Fibroblast of skin of left biceps (primary cell): Measurements from ENCODE around the gene SERPINA4.
"Not testable (repeated sequence)": the region's sequence is repeated elsewhere in the genome, so short reads cannot be mapped to it uniquely, and the experiment has no call there.

Experiments
- DNase-seq, 2 experiments: peaks; one replicate each; pipeline ENCODE4 v3.0.0-alpha.2; 2013; ENCODE audit warnings: low read depth in 2 of 2

Gene SERPINA4

DNA sequence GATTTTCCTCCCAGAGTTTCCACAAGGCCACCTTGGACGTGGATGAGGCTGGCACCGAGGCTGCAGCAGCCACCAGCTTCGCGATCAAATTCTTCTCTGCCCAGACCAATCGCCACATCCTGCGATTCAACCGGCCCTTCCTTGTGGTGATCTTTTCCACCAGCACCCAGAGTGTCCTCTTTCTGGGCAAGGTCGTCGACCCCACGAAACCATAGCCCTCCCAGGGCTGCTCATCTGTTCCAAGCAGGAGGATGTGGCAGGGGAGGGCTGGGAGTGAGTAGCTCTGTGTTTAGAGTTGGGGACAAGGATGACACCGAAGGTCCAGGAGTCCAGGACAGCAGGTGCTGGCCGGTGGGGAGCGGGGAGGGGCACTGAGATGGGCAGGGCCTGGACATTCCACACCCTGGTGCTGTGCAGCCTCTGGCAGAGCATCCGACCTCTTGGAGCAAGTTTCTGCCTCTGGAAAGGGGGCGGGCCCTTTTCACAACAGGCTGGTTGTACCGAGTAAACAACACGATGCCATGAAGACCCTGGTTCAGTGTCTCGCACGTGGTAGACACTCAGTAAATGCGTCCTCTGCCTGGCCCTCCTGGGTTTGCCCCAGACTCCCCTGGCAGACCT lies 8.2 kb downstream of the SERPINA4 start:
- no peak for DNase-seq

DNA sequence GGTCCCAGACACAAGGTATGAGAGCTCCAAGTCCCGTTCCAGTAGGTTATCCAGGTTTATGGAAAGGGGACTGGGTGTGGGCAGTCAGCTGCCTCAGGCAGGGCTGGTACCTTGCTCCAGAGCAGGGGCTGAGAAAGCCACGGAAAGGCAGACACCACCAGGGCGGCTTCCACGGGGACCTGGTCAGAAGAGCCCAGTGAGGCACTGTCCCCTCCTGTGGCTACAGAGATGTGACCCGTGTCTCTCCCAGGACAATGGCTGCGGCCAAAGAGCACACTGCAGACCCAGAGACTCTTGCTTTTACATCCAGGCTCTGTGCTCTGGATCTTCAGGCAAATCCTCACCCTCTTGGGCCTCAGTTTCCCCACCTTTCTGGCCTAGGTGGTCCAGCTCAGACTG lies 8.8 kb downstream of the SERPINA4 start:
- no peak for DNase-seq

DNA sequence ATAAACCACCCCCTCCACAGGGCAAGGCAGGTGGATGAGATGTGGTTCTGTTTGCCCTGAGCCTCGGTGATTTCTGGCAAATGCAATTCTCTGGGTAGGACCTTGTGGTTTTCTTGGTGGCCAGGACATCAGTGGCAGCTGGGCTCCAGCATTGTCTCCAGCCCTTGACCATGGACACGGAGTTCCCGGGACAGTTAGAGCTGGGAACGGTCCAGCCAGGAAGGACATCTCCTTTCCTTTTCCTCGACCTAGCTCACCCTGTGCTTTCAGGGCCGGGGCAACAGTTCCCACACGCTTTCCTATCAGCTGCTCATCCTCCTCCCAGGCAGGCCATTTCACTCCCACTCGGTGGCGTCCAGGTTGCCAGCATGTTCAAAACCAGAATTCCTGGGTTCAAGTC lies 9.2 kb downstream of the SERPINA4 start:
- no peak for DNase-seq

DNA sequence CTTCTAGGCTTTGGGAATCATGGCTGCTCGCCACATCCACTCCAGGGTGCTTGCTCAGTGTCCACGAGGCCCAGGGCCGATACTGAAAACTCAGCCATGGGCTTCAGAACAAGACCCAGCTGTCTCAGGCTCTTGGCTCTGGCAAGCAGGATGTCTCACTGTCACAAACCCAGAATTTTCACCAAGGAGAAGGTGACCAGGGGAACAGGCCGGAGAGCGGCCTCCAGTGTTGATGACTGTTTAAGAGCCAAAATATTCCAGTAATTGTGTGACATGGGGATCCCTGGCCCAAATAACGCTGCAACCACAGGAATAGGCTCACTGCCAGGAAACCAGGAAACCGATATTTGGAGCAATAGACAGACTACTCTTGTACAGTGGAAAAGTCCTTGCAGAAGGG lies 10.2 kb downstream of the SERPINA4 start:
- no peak for DNase-seq

DNA sequence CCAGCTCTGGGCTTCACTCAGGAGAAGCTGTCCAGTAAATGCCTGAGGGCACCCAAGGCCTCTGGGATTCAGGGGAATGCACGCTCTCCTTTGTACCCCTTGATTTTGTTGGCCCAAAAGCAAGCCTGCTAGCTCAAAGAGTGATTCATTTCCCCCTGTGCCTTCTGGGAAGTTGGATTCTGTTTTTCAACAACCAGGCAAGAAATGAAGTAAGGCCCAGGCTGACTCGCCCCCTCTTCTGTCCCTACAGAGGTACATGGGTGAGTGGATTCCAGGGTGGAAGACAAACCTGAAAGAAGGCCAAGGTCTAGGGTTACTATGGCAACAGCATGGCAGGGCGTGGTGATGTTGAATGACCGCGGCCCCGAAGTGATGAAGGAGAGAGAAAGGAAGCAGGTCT lies 10.7 kb downstream of the SERPINA4 start:
- no peak for DNase-seq

DNA sequence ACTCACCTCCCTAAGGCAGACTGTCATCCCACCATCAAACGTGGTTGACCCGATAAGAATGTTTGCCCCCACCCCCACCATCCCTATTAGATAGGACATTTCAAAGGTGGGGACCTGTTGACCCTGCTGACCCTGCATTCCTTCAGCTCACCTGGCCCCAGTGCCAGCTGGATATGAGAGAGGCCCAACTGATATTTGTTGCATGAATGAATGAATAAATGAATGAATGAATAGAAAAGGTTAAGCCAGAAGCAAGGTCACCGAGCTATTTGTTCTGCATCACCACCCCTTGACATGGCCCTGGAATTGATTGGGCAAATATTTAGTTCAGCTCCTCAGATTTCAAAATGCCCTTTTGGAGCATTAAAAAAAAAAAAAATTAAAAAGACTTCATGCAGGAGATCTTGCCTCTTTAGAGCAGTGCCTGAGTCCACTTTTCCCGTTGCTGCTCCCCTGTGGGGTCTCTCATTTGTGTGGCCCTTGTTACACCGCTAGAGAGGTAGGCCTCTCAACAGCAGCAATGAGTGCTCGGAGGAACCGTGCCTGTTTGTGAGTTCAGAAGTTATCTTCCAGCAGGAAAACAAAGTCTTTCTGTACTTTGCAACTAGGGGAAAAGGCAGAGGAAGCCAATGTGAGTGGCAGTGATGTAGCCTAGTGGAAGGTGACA lies 11.5 kb downstream of the SERPINA4 start:
- no peak for DNase-seq

DNA sequence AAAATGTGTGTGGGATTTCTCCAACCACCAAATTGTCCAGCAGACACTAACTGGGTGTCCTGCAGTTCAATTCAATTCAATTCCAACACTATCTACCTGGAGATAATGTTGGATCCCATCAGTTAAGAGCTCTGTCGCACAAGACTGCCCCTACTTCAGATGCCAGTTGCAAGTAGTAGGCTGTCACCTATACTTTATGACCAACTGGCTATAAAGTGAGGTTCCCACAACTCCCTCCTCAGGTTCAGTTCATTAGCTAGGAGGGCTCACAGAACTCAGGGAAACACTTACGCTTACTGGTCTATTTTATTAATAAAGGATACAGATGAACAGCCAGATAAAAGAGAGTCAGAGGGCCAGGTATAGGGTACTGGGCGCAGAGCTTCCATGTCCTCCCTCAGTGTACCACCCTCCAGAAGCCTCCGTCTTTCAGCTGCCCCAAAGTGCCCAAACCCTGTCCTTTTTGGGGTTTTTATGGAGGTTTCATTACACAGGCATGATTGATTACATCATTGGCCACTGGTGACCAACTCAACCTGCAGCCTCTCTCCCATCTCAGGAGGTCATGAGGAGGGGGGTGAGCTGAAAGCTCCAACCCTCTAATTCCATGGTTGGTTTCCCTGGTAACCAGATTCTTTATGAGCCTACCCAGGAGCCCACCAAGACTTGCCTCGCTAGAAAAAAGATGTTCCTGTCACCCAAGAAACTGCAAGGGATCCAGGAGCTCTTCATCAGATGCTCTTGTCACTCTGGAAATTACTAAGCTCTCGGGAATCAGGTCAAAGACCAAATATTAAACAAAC lies 12.4 kb downstream of the SERPINA4 start:
- DNase-seq = no peak

DNA sequence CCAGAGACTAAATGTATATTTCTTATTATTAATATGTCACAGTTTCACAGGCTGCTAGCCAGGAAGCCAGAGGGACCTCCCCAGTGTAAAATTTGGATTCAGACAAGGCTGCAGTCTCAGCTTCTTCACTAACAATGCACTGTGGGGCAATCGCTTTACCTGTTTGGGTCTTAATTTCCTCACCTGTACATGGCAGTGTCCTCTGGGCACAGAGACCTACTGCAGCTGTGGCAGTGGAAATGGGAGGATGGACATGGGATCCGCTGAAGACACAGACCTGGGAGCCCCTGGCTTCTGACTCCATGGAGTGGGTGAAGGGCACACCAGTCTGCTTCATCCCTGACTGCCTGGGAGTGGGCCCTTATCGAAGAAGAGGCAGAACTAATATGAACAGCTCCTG lies 13.1 kb downstream of the SERPINA4 start:
- no peak for DNase-seq

DNA sequence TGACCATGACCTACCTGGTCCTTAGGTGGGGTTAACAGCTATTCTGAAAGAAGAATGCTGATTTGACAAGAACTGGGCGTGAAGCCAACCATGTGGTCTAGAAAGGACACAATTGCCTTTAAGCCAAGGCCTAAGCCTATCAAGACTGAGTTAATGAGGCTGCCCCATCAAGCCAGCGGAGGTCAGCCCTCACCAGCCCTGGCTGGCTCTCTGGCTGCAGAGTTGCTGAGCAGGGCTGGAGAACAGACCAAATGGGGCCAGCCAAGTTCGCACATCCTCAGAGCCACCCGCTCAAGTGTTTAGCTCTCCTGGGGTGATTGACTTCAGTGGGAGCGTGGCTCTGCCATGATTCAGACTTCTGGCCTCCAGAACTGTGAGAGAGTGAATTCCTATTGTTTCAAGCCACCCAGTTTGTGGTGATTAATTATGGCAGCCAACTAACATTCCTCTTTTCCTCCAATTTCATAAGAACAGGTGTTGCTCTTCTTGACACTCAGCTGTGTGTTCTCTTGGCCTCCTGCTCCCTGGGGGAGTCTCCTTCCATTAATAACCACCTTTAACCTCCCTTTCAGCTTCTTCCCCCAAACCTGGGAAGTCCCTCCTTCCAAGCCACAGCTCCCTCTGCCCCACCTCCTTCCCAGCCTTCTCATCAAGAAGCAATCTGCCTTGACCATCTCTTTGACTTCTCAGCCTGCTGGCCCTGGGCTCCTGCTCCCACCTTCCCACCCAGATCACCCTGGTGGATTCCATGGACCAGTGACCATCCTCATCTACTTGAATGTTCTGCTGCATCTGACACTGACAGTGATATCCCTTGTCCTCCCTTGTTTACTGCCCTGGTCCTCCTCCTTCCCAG lies 14.7 kb downstream of the SERPINA4 start:
- DNase-seq = no peak

DNA sequence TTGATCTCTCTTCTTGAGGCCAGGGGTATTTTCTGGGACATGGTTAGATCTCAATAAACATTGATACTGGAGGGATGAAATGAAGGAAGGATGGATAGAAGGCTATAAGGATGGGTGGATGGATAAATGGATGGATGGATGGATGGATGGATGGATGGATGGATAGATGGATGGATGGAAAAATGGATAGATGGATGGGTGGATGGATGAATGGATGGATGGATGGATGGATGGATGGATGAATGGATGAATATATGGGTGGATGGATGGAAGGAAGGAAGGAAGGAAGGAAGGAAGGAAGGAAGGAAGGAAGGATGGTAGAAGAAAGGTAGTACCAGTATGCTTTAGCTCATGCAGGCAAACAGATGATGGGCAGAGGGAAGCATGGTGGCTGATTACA lies 16.2 kb downstream of the SERPINA4 start:
- not testable (repeated sequence) for DNase-seq

DNA sequence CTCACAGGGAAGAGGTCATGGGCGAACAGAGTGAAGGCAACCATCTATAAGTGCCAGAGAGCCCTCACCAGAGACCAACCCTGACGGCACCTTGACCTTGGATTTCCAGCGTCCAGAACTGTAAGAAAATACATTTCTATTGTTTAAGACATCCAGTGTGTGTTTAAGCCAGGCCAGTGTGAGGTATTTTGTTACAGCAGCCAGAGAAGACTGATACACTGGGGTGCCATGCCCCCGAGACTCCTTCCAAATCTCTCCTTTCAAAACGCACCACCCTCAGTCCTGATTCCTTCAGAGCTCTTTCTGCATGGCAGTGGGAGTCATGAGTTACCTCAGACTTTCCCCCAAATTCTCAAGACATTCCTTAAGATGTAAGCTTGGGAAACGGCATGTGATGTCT lies 17.5 kb downstream of the SERPINA4 start:
- DNase-seq = no peak

DNA sequence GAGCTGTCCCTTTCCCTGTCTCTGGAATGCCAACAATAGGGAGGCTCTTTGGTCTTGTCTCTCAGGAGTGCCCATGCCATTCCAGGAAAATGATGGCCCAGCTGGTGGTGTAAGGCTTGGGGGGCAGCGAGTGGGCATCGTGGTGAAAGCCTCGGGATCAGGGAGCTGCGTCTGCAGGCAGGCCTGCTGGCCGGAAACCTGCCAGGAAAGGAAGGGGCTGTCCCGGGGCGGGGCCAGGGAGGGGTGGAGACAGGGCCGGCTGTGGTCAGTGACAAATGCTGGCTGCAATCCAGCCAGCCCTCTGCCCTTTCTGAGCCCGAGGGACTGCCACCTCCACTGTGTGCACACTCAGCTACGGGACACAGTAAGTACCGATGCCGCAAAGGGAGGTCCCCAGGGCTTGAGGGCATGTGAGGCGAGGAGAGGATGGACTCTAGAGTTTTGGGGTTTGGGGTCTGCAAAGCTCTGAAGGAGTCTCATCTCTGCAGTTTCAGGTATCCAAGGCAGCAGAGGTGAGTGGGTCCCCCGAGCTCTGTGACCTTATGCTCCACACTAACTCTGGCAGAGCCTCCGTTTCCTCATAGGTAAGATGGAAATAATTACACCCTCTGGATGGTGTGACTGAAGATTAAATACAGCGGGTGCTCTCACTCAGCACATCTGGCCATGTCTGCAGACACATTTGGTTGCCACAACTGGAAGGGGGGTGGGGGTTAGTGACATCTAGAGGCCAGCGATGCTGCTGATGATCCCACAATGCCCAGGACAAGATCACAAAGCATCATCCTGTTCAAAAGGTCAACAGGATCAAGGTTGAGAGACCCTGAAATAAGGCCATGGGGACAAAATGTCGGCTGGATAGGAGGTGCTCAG lies 20.1 kb downstream of the SERPINA4 start, which contains the start of gene SERPINA5:
SERPINA5 (plus strand) TSS at position 300 of the 873 bp plus-strand sequence. CDS start 5,937 bp downstream, outside the sequence.
- DNase-seq = no peak

DNA sequence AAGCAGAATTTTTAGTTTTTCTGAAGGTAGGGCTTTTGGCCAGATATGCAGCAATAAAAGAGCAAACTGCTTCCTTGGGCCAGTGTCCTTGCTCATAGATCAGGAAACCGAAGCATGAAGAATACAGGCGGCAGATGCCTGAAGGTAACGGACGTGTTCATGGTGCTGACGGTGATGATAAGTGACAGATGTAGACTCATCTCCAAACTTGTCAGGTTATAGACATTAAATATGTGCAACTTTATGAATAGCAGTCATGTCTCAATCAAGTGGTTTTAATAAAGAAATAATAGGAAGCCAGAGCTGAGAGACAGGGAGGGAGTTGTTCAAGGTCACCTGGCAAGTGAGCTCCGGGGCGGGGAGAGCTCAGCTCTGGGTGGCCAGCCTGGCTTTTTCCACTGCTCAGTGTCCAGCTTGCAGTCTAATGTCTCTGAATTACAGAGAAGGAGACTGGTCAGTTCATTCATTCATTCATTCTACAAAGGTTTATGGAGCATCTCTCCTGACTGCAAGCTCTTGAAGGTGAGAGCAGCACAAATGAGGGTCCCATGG lies 21.0 kb downstream of the SERPINA4 start:
- DNase-seq = no peak

DNA sequence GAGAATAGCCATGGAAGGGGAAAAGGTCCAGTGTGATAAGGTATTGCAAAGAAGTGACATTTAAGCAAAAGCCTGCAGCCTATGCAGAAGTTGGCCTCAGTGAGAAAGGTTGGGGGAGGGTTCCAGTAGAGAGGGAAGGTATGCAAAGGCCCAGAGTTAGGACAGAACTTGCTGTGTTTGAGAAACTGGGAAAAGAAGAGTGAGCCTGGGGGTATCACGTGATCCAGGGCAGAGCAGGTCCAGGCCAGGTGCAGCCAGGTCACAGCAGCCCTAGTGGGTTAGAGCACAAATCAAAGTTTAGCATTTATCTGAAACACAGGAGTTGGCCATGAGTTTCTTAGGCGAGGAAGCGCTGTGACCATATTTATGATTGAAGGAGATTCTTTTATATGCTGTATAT lies 21.6 kb downstream of the SERPINA4 start:
- DNase-seq = no peak

DNA sequence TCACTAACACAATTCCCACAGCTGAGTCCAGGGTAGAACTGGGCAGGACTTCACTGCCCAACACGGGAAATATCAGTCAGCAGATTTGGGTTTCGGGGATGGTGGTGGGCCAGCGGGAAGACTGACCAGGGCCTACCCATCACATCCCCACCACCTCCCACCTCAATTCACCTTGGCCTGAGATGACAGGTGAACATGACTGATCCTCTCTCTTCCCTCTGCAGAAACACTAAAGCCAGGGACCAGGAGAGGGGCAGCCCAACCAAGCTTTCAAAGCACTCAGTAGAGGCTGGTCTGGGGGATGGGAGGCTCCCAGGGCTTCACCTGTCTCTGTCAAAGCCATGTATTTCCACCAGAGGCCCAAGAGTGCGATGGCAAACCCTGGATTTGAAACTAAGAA lies 22.3 kb downstream of the SERPINA4 start:
- no peak for DNase-seq

DNA sequence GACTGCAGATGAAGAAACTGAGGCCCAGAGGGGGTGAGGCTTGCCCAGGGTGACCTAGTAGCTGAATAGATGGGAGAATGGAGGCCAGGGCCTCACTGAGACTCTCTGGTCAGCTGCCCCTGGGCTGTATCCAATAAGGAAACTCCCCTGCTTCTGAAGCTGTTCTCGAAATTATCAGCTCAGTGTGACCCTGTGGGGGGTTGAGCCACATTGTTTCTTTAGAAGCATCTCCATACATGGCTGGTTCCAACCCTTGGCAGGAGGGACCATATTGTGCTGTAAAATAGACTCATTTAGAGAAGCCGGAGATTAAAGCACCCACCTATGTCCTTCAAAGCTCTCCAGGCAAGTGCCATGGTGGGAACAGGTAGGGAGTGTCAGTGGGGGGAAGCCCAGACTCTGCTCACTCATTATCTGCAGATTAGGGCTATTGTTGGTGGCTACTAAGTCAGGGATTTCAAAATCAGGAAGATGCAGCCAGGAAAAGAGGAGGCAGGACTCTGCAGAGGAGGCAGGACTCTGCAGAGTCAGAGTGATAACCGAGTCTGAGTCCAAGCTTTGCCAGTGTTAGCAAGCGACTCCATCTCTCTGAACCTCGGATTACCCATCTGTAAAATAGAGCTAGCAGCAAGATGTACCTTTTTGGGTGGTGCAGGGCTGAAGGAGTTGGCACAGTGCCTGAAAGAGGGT lies 23.5 kb downstream of the SERPINA4 start:
- no peak for DNase-seq

DNA sequence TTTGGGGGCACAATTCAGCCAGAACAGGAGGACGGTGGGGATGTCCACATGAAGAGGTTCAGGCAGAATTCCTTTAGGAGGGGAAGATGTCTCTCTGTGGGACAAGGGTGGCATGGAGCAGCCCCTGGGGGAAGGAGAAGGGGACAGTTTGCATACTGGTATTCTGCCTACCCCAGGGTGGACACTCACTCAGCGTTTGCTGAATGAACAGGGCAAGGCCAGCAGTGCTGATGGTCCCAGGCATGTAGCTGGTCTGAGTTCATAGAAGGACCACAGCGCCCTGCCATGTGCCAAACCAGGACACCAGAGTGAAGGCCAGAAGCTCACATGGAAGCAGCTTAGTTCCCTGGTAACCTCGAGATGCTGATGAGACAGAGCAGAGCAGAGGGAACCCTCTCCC lies 25.4 kb downstream of the SERPINA4 start:
- no peak for DNase-seq

DNA sequence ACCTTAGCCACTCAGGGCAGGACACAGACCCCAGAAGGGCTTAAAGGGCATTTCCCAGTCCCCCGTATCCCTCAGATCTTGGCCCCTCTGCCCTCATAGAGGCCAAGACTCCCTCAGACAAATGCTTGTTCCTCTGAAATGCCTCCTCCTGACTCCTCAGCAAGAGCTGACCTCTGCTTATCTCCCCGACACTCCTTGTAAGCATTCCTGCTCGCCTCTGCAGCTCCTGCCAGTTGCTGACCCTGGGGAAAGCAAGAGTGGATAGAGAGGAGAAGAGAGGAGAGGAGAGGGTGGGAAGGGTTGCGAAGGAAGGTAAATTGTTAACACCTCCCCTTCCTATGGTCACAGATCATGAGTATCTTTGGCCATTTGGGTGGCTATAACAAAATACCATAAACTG lies 27.1 kb downstream of the SERPINA4 start:
- no peak for DNase-seq

DNA sequence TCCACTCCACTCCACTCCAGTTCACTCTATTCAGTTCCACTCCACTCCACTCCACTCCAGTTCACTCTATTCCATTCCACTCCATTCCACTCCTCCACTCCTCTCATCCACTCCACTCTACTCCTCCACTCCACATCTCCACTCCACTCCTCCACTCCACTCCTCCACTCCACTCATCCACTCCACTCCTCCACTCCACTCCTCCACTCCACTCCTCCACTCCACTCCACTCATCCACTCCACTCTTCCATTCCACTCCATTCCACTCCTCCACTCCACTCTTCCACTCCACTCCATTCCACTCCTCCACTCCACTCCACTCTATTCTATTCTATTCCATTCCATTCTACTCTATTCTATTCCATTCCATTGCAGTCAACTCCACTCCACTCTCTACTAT lies 29.8 kb downstream of the SERPINA4 start:
- DNase-seq = no peak

DNA sequence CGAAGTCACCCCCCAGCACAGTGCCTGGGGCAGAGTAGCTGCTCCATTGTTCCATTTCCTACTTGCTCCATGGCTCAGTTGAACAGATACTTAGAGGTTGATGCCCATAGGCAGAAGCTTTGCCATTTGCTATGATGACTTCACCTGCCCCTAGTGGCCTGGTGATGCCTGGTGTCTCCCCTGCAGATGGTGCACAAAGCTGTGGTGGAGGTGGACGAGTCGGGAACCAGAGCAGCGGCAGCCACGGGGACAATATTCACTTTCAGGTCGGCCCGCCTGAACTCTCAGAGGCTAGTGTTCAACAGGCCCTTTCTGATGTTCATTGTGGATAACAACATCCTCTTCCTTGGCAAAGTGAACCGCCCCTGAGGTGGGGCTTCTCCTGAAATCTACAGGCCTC lies 30.6 kb downstream of the SERPINA4 start:
- no peak for DNase-seq
